Gastrocnemius medialis (tissue), 4 donors: ENCODE measurements around the gene ARSI. TPM values are rescaled to one million over a fixed set of nuclear protein-coding genes. Genes with fewer than 3 reads are reported as not detected.

Experiments
- ATAC-seq, 2 donors: fragments of 150-250 bp; one replicate each; pipeline ENCODE4 v1.9.1; 2016
- DNase-seq, 2 donors: peaks; one replicate each; pipeline ENCODE4 v3.0.0-alpha.2; 2019
- H3K27ac ChIP-seq, 4 donors: fragments of 200-600 bp; sonication (generic); 1 replicate in 1 of 4; 2 replicates in 3 of 4; pipeline ENCODE4 v1.5.1; 2016 to 2018; ENCODE audit warnings: mild to moderate bottlenecking in 2 of 4, moderate library complexity in 1 of 4
- H3K27me3 ChIP-seq, 3 donors: fragments of 200-600 bp; sonication (generic) in 2 of 3; 1 replicate in 1 of 3; 2 replicates in 2 of 3; pipeline versions ENCODE4 v1.5.1 to v1.6.0; 2016 to 2019; ENCODE audit warnings: mild to moderate bottlenecking in 1 of 3, moderate library complexity in 1 of 3
- H3K36me3 ChIP-seq, 2 donors: fragments of 200-600 bp; sonication (generic) in 1 of 2; one replicate each; pipeline ENCODE4 v1.5.1; 2017 to 2018
- H3K4me1 ChIP-seq, 2 donors: fragments of 200-600 bp; sonication (generic) in 1 of 2; one replicate each; pipeline ENCODE4 v1.5.1; 2016 to 2017; ENCODE audit warnings: mild to moderate bottlenecking in 2 of 2
- H3K4me3 ChIP-seq, 4 donors: fragments of 200-600 bp; sonication (generic) in 3 of 4; 1 replicate in 1 of 4; 2 replicates in 3 of 4; pipeline ENCODE4 v1.5.1; 2016 to 2019; ENCODE audit warnings: mild to moderate bottlenecking in 2 of 4
- H3K9me3 ChIP-seq, 3 donors: fragments of 200-600 bp; sonication (generic) in 2 of 3; 1 replicate in 1 of 3; 2 replicates in 2 of 3; pipeline ENCODE4 v1.5.1; 2016 to 2019
- CTCF ChIP-seq, 5 experiments: fragments of 450-650 bp in 3 of 5; fragments of 200-600 bp in 2 of 5; sonication (generic) in 2 of 5; IDR thresholded peaks in 4 of 5; conservative IDR thresholded peaks in 1 of 5; 1 replicate in 4 of 5; 2 replicates in 1 of 5; pipeline ENCODE4 v1.5.1; 2016 to 2019; ENCODE audit warnings: antibody characterized with exemption in 5 of 5, mild to moderate bottlenecking in 3 of 5, moderate library complexity in 3 of 5
- POLR2A ChIP-seq, 2 donors: fragments of 450-650 bp; IDR thresholded peaks; one replicate each; pipeline ENCODE4 v1.6.1; 2017; ENCODE audit warnings: antibody characterized with exemption in 2 of 2, mild to moderate bottlenecking in 2 of 2, moderate library complexity in 2 of 2
- in situ Hi-C, 4 donors: fragments of 200-750 bp; cut with MboI; loops; one replicate each; pipeline versions ENCODE4 v1.15.0 to v1.8.0; 2017; ENCODE audit warnings: low sequenced_read_pairs in 4 of 4
- intact Hi-C: fragments of 100-400 bp; cut with DNase I; formaldehyde crosslinking; loops from one replicate; pipeline ENCODE4 v1.15.1; 2023; ENCODE audit warnings: low total_unique reads
- total RNA-seq, 4 donors: library from RNA; depleted of rRNA; stranded (reverse); fragments of >200 nt; gene quantifications; one replicate each; pipeline versions ENCODE4 v1.1.0 to v1.2.3, GENCODE V29; 2016

The ARSI gene
- total RNA-seq, 4 donors from 2014 or later, result not detected

- DNase-seq, result no peak
- H3K4me1 ChIP-seq, result no peaks in the 10 kb centered on the region
- H3K4me3 ChIP-seq, result no peak overlapping the region
- no peak for TF ChIP-seq POLR2A (IDR thresholded peaks at IDR 0.05)
- no peak for TF ChIP-seq CTCF (IDR thresholded peaks at IDR 0.05 in 4 of 5, conservative IDR thresholded peaks at IDR 0.05 in 1 of 5)
- no peak for ATAC-seq
- no peaks in the 10 kb centered on the region for H3K27me3 ChIP-seq
- H3K9me3 ChIP-seq, result no peaks in the 10 kb centered on the region
- in situ Hi-C loops (no loop called here), intact Hi-C loops (loop anchor here (5.0 kb wide), 1 partner anchor 96 kb away; no protein-coding TSS in a partner anchor)
- H3K27ac ChIP-seq, result no peak overlapping the region
- no peaks in the 10 kb centered on the region for H3K36me3 ChIP-seq
Measured at GRCh38 chr5:150255659-150256409, 46.9 kb downstream of the ARSI start.

DNA sequence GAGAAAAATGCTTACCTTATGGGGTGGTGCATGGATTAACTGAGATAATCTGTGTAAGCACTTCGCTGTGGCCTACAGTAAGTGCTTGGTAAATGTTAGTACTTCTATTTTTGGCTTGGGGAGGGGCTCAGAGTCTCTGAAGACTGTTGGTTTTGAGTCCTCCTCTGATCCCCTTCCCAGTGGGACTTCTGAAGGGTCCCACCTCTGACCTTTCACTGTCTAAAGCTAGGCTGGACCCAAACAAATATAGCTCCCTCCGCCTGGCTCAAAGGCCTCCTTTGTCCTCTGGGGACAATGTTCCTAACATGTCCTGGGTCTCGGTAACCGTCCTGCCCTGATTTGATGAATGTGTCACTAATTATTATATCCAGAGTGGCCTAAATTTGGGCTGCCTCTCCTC lies 47.9 kb downstream of the ARSI start:
- no peak for TF ChIP-seq CTCF (IDR thresholded peaks at IDR 0.05 in 4 of 5, conservative IDR thresholded peaks at IDR 0.05 in 1 of 5)
- TF ChIP-seq POLR2A (IDR thresholded peaks at IDR 0.05), result no peak
- Histone ChIP-seq H3K4me3 (no peak overlapping the region), H3K27me3 (no peaks in the 10 kb centered on the region), H3K9me3 (no peaks in the 10 kb centered on the region), H3K27ac (no peak overlapping the region), H3K36me3 (no peaks in the 10 kb centered on the region), H3K4me1 (no peaks in the 10 kb centered on the region)
- DNase-seq (no peak), ATAC-seq (no peak)
- intact Hi-C loops, result loop anchor here (5.0 kb wide), 1 partner anchor 98 kb away; no protein-coding TSS in a partner anchor
- in situ Hi-C loops, result no loop called here

DNA sequence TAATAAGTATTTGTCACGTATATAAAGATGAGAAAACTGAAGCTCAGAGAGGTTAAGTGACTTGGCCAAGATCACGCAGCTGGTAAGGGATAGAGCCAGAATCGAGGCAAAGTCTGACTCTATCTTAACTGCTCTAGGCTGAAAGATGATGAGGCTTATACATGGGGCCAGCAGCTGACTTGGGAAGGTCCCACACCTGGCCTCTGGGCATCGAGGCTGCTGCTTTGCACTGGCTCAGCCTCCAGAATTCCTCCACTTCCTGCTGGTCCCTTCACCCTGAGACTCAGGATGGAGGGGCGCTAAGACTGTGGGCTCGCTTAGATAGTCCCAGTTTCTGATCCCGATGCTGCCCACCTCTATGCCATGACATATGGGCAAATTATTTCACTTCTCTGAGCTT lies 48.3 kb downstream of the ARSI start:
- no peak overlapping the region for H3K27ac ChIP-seq
- no peaks in the 10 kb centered on the region for H3K4me1 ChIP-seq
- H3K9me3 ChIP-seq, result no peaks in the 10 kb centered on the region
- intact Hi-C loops (no loop called here), in situ Hi-C loops (no loop called here)
- DNase-seq, result no peak
- no peak overlapping the region for H3K4me3 ChIP-seq
- no peaks in the 10 kb centered on the region for H3K36me3 ChIP-seq
- no peaks in the 10 kb centered on the region for H3K27me3 ChIP-seq
- TF ChIP-seq POLR2A (IDR thresholded peaks at IDR 0.05) (no peak), CTCF (IDR thresholded peaks at IDR 0.05 in 4 of 5, conservative IDR thresholded peaks at IDR 0.05 in 1 of 5) (no peak)
- ATAC-seq, result no peak

DNA sequence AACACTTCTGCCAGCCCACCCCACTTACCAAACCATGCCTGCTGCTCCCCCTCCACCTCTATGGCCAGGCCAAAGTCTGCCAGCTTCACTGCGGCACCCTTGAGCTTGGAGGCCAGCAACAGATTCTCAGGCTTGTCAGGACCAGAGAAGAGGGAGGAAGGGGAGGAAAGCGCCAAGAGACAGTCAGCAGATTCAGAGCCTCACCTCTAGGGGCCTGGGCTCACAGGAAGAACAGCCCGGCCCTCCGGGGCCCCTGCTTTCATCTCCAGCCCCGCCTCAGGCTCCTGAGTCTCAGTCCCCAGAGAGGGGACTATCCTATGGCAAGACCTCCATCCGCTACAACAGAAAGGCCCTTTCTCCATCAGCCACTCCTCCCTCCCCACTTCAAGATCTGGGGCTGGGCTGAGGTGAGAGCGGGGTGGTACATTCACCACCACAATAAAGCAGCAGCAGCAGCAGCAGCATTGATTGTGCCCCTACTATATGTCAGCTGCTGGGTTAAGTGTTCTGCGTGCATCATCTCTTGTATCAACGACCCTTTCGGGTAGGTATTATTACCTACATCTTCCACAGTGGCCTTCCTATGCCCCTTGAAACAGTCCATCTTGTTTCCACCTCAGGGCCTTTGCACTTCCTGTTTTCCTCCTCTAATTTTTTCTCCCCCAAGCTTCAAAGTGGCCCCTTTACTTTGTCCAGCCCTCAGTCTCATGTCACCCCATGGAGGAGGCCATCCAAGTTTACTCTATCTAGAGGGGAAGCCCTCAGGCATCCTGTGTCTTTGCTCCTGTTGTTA lies 49.1 kb downstream of the ARSI start:
- in situ Hi-C loops, result no loop called here
- ATAC-seq, result no peak

More for the DNA sequence above, 49.1 kb downstream of the ARSI start:
- DNase-seq, result no peak
- Histone ChIP-seq H3K9me3 (no peaks in the 10 kb centered on the region), H3K27ac (no peak overlapping the region), H3K36me3 (no peaks in the 10 kb centered on the region), H3K27me3 (no peaks in the 10 kb centered on the region), H3K4me3 (no peak overlapping the region), H3K4me1 (no peaks in the 10 kb centered on the region)
- TF ChIP-seq CTCF (IDR thresholded peaks at IDR 0.05 in 4 of 5, conservative IDR thresholded peaks at IDR 0.05 in 1 of 5) (no peak), POLR2A (IDR thresholded peaks at IDR 0.05) (no peak)
- intact Hi-C loops, result no loop called here
